Measurements from ENCODE around the gene PPP1R26.

- TF ChIP-seq CTCF (conservative IDR thresholded peaks at IDR 0.05) (no peak), EZH2 (IDR thresholded peaks at IDR 0.05; ENCODE audit: low read depth) (no peak)
Observed at GRCh38 chr9:135485385-135485784, 5.8 kb downstream of the PPP1R26 start.

All from PC-9 (cell line).